NCI-H2107 (cell line): ENCODE results near the gene PSMA7.
"Not testable (repeated sequence)": the region's sequence is repeated elsewhere in the genome, so short reads cannot be mapped to it uniquely, and the experiment has no call there.

Source experiments
- DNase-seq: peaks from one replicate; lab custom pipeline; 2025; lab: John Stamatoyannopoulos, UW

The PSMA7 gene

GRCh38 chr20:62119115-62119514, 24.1 kb downstream of the PSMA7 start:
- no peak for DNase-seq

DNA sequence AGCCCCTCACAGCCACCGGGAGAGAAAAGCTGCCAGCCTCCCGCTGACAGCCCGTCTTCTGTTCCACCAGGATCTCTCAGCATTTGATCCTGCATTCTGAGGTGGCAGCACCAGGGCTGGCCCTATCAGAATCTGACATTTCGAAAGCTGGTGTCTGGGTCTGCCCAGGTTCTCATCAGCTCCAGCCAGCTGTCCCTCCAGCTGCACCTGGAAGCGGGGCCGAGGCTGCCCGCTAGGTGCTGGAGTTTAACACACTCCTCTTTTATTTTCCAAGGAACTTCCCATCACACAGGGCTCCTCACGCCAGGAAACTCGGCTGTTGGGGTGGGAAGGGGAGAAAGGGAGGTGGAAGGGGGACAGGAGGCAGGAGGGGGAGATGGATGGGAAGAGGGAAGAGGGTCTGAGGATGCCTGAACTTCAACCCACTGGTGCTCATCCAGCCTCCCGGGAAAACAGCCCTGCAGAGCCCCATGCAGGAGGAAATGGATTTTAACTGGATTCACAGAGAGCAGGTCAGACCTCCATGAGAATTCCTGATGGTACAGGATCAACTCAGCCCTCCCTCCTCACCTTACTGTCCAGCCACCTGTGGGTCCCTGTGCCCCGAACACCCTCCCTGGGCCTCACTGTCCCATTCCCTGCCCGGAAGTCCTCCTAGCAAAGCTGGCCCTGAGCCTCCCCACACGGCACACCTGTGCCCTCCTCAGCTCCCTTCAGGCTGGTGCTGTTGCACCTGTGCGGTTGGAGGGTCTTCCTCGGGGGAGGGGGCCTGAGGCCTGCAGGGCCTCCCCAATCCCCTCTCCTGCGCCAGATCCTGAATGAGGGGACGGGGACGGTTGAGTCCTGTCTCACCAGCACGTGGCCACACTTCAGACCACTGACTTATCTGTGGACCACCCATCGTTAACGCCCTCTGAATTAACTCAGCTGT, 24.8 kb downstream of the PSMA7 start:
- no peak for DNase-seq

- no peak for DNase-seq
Observed at GRCh38 chr20:62117658-62118057, 25.5 kb downstream of the PSMA7 start.

DNA sequence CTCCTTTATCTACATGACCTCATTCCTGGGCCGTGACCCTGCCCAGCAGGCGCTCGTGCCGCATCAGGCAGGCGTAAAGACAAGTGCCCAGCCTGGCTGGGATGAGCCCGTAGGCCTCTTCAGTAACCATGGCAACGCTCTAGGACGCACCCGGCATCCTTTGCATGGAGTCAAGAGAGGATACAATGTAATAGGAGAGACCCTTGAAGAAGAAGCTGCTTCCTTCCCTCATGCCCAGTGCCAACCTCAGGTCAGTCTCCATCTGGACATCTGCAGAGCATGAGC, 25.9 kb downstream of the PSMA7 start:
- no peak for DNase-seq

DNA sequence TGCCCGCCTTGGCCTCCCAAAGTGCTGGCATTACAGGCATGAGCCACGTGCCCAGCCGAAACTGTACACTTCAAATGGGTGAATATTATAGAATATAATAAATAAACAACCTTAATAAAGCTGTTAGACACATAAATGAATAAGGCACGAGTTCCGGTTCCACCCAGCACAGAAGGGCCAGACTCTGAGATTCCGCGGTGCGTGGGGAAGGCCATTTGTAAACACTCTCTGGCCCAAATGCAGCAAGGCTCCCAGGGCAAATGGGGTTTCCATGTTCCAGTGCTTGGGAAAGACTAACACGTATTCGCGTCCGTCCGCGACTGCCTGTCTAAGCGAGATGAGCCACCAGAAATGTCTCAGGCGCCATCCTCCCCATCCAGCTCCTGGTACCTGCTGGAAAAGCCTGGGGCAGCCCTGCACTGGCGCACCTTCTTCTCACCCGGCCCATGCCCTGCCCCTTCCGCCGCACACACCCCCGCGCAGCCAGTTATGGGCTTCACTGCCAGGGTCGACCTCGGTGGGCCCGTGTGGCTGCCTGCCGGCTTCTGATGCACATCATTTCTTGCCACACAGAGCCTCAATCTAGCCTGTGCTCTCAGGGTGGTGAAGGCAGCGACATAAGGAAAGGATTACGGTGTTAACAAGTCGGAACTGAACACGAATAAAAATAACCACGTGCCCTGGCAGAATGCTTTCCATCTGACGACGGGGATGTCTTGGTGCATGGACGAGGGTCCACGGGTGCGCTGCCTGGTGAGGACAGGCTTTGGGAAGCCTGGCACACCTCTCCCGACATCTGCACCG, 26.4 kb downstream of the PSMA7 start:
- DNase-seq = no peak

GRCh38 chr20:62115800-62116407, 27.3 kb downstream of the PSMA7 start:
- not testable (repeated sequence) for DNase-seq

DNA sequence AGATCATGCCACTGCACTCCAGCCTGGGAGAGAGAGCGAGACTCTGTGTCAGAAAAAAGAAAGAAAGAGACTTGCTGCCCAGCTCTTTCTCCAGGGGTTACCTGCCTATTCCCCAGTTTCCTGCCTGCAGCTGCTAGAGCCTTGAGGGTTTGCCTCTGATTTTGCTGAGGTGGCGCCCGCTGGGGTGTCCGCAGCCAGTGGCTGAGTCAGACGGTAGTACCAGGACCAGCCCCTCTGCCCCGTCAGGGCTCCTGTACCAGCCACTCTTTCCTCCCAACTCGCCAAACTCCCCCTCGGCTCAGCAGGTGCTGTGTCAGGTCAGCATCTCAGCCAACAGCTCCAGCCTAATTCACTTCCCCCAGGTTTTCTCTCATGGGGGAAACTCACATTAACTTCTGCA, 28.3 kb downstream of the PSMA7 start:
- no peak for DNase-seq

- DNase-seq = no peak
Observed at GRCh38 chr20:62112368-62112767, 30.8 kb downstream of the PSMA7 start.

DNA sequence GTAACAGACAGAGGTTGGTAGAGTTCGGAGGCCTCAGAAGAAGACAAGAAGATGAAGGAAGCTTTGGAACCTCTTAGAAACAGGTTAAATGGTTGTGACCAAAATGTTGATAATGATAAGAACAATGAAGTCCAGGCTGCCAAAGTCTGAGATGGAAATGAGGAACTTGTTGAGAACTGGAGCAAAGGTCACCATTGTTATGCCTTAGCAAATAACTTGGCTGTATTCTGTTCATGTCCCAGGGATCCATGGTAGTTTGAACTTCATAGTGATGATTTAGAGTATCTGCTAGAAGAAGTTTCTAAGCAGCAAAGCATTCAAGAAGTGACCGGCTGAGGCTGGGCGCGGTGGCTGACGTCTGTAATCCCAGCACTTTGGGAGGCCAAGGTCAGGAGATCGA, 32.0 kb downstream of the PSMA7 start:
- DNase-seq = no peak

GRCh38 chr20:62105592-62105991, 37.6 kb downstream of the PSMA7 start:
- no peak for DNase-seq

- no peak for DNase-seq
Observed at GRCh38 chr20:62104791-62105345, 38.3 kb downstream of the PSMA7 start.

- no peak for DNase-seq
Observed at GRCh38 chr20:62104234-62104789, 38.9 kb downstream of the PSMA7 start.

- DNase-seq = no peak
Observed at GRCh38 chr20:62103508-62104233, 39.5 kb downstream of the PSMA7 start.

DNA sequence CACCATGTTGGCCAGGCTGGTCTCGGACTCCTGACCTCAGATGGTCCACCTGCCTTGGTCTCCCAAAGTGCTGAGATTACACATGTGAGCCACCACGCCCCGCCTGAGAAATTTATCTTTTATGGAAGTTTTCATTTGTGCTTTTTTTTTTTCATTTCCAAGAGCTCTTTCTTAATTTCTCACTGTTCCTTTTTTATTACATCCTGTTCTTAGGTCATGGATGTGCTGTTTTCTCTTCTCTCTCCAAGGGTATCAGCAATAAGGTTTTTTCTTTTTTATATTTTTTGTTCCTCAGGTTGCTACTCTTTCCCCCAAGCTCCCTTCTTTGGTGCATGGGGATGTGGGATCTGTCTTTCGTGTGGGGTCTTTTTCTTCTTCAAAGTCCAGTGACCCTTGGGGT, 42.1 kb downstream of the PSMA7 start:
- DNase-seq = no peak

GRCh38 chr20:62097881-62098407, 45.2 kb downstream of the PSMA7 start:
- DNase-seq = no peak

DNA sequence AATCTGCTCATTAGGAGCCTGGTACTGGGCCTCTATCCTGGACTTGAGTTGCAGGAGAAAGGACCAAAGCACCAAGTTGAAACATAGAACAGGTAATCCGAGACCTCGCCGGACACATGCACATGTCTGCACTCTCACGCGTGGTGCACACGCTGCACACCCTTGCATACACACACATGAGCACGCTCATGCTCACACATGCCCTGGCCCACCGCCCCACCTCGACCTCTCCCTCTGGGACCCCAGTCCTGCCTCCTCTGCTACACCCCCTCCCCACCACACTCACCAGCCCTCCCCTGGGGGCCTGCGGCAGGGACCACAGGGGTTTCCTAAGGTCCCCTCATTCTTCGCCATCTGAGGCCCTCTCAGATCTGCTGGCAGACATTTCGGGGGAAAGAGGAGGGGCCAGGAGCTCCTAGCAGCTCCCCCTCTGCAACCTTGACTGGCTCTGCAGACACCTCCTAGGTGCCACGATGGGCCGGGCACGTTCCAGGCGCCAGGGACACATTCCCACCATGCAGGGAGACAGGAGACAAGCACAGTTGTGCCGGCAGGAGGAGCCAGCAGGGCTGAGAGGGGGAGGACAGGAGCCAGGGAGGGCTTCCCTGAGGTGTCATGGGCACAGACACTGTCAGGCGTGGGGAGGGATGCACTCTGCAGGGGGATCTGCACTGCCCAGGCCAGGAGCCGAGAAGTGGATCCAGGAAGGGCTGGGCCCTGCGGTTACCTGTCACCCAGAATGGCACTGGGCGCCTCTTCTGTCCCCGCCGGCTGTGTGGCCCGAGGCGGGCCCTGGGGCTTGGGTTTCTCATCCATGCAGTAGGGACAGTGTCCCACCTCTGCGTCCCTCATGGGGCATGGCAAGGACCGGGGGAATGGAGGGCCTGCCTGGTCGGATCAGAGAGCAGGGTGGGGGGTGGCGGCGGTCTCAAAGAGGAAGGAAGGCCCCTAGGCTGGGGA, 46.5 kb downstream of the PSMA7 start:
- DNase-seq = no peak

DNA sequence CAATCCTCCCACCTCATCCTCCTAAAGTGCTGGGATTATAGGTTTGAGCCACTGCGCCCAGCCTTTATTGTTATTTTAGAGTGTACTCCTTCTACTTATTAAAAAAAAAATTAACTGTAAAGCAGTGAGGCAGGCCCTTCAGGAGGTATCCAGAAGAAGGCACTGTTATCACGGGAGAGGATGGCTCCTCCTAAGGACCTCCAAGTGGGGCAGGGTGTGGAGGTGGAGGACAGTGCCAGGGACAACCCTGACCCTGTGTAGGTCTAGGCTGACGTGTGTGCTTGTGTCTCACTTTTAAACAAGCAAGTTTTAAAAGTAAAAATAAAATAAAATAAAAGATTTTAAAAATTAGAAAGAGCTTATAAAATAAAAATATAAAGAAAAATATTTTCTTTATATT, 53.8 kb downstream of the PSMA7 start:
- no peak for DNase-seq

GRCh38 chr20:62088258-62089127, 54.7 kb downstream of the PSMA7 start:
- no peak for DNase-seq

GRCh38 chr20:62087632-62088031, 55.6 kb downstream of the PSMA7 start:
- DNase-seq = no peak
